COR-L47 (cell line): Measurements from ENCODE around the gene DPP3.
"Not testable (repeated sequence)": the region's sequence is repeated elsewhere in the genome, so short reads cannot be mapped to it uniquely, and the experiment has no call there.

Source experiments
- DNase-seq: peaks from one replicate; lab custom pipeline; 2025; lab: John Stamatoyannopoulos, UW

The DPP3 gene

GRCh38 chr11:66532784-66533183 is 52.5 kb downstream of the DPP3 start:
- no peak for DNase-seq

DNA sequence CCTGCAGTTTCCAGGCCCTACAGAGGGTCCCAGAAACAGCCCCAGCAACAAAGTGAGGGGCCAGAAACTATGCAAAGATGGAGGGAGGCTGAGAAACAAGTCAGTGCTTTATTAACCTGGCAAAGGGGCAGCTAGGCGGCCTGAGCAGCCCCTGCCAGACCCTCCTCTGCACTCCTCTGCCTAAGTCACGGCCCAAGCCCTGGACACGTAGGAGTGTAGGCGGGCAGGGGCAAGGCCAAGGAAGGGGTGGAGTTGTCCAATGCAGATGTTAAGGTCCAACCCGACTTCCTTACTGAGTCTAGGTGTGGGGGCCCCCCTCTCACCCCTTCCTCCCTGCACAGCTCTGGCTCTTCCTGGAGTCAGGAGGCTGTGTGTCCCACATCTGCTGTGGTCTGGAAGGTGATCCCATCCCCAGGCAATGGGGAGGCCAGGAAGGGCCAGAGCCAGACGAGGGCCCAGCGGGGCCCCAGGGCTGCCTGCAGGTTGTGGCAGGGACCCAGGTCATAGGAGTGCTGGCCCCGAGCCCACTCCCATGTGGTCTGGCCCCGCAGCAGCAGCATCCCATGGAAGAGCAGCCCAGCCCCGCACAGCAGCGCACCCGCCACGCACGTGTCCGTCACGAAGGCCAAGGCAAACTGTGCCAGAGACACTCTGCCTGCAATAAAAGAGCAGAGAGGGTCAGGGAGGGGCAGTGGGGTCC is 59.1 kb downstream of the DPP3 start:
- no peak for DNase-seq

- no peak for DNase-seq
Observed at GRCh38 chr11:66539870-66540213, 59.6 kb downstream of the DPP3 start.

GRCh38 chr11:66540598-66540997 is 60.4 kb downstream of the DPP3 start:
- not testable (repeated sequence) for DNase-seq

DNA sequence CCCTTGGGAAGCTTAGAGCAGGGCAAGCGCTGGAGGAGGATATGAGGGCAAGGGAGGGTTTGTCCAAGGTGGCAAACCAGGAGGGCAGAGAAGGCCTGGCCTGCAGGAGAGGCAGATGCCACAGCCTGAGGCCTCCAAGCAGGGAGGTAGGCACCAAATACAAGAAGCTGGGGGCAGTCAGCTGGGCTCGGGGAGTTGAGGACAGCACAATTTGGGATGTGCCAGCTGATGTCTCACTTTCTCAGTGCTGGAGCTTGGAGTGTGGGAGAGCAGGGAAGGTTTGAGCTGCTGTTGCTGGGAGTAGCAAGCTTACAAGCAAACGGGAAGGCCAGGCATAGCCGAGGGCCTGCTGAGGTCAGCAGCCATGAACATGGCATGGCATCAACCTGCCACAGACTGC is 61.7 kb downstream of the DPP3 start:
- DNase-seq: no peak

GRCh38 chr11:66542362-66542761 is 62.1 kb downstream of the DPP3 start:
- no peak for DNase-seq

DNA sequence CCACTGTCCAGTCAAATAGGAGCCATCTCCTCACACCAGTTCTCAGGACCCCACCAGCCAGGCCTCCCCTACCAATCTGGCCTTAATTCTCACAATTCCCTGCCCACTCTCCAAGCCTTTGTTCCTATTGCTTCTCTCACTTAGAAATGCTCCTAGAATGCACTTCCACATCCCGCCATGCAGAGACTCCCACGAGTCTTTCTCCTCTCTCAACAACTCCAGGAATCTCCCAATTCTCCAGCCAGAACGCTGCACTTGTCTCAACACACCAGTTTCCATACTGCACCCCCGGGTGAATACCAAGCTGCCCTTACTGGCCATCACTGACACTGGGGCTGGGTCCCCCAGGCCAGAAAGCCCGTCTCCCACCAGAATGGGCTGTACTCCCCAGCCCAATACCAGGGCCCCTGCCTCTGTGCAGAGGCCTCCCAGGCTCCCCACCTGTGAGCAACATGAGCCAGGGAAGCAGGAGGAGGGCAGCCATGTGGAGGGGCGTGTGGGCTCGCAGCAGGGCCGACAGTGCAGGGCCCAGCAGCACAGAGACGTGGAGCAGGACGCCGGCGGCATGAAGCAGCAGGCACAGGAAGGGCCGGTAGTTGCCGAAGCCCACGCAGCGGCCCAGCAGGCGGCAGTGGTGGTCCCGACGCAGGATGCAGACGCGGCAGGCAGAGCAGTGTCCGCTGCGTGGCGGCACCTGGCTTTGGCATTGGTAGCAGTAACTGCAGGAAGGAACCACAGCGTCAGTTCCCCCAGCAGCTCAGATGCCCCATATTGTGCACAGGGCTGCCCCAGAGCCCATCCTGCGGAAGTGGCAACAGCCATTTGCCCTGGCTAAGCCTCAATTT is 63.3 kb downstream of the DPP3 start:
- no peak for DNase-seq

- not testable (repeated sequence) for DNase-seq
Observed at GRCh38 chr11:66544952-66545351, 64.7 kb downstream of the DPP3 start.

DNA sequence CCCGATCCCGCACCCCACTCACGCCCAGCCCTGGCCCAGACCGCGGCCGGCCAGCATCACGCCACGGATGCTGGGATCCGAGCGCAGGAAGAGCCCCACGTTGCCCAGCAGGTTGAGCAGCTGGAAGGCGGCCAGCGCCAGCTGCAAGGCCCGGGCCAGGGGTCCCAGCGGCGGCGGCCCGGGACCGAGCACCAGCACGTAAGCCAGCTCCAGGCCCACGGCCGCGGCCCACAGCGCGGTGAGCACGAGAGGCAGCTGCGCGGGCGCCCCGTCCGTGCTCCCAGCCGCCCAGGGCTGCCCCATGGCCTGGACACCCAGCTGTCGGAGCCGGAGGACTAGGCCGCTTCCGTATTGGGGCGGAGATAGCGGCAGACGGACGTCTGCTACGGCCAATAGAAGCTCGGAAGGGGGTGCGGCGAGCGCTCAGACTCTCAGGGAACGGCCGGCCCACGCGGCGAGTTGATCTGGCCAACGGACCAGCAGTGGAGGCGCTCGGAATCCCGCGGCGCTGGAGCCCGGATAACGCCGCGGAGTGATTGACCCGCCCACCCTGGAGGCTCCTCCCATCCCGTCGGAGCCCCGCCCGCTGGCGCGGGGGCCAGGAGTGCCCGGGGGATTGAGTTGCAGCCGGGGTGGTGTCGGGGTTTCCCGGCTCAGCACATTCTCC is 65.6 kb downstream of the DPP3 start, which contains the start of gene ZDHHC24:
Gene ZDHHC24 (minus strand): TSS at position 348 of the 667 bp plus-strand sequence. CDS start 45 bp downstream, at position 303.
- peak; percentile 95 for DNase-seq

- DNase-seq: no peak
Observed at GRCh38 chr11:66546368-66546965, 66.2 kb downstream of the DPP3 start, which contains the start of gene ACTN3. Gene ACTN3 (plus strand): TSS chr11:66546903. CDS start chr11:66546938, 35 bp downstream.

DNA sequence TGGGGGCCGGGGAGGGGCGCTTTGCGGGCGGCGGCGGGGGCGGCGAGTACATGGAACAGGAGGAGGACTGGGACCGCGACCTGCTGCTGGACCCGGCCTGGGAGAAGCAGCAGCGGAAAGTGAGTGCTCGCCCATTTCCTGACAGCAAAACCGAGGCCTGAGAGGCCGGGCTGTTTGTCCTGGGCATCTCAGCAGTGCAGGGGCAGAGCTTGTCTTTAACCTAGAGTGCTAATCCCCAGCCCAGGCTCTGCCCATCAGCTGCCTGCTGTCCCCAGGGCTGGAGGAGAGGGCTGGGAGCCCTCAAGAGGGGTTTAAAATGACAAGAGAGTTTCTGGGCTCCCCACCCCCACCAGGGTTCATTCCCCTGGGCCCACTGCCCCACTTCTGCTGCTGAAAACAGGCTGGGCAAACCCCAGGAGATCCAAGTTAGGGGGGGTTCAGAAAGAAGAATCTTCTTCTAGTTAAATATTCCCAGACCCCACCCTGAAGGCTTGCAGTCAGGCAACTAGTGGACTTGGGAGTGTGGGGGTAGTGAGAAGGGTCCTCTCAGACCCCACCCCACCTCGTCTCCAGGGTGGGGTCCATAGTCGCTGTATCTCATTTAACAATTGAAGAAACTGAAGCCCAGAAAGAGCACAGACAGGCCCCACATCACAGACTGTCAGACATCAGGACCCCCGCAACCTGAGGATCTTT is 66.9 kb downstream of the DPP3 start:
- no peak for DNase-seq

GRCh38 chr11:66547662-66548009 is 67.4 kb downstream of the DPP3 start:
- DNase-seq: no peak

DNA sequence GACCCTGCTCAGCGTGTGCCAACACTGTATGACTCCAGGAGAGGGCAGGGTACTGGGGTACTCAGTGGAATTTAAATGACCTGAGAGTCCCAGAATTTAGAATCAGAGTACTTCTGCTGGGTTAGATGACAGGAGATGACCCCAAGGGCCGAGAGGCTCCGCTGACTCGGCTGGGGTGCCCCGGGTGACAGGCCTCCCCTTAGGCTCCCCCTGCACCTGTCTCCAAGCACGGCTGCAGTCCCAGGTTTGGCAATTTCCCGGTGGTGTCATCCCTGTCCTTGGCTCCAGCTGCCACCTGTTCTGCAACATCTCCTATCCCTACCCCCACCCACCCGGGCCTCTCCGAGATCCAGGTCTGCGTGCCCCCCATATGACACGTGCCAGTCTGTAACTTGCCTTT is 67.8 kb downstream of the DPP3 start:
- no peak for DNase-seq

DNA sequence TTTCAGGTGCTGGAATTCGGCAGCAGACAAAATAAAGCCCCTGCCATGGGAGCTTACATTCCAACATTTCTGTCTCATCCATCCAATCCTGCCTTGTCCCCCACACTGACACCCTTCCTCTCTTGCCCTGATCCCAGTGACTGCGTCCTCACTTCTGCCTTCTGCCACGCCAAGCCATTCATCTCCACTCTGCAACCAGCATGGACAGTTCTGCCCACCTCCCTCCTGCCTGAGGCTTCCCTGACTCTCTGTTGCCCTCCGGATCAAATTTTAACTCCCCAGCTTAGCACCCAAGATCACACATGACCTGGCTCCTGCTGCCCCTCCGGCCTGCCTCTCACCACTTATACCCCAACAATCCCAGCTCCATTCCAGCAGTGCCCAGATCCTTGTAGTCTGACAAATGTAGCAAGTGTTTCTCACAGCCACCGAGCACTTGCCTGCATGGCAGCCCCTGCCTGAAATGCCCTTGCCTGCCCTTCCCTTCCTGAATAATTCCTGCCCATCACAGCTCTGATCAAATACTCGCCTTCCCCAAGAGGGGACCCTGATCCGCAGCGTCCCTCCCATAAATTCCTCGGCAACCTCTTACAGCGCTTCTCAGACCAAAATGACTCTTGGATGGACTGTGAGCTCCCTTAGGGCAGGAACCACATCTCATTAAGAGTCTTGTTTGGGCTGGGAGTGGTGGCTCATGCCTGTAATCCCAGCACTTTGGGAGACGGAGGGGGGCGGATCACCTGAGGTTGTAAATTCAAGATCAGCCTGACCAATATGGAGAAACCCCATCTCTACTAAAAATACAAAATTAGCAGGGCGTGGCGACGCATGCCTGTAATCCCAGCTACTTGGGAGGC is 68.8 kb downstream of the DPP3 start:
- DNase-seq: no peak

- no peak for DNase-seq
Observed at GRCh38 chr11:66549696-66550095, 69.5 kb downstream of the DPP3 start.

DNA sequence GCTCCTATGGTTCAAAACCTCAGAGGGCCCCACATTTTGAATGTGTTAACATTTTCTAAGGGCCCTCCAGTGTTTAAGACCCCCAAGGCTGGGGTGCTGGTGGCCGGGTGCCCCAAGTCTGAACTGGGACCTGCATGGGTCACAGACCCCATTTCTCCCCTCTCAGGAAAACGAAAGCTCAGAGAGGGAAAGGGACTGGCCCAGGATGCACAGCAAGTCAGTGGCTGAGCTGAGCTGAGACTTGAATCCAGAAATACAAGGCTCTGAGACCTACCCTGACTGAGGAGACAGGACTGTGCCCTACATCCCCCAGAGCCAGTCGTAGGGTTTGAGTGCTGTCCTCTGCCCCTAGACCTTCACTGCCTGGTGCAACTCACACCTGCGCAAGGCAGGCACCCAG is 70.7 kb downstream of the DPP3 start:
- DNase-seq: no peak

GRCh38 chr11:66554602-66555001 is 74.4 kb downstream of the DPP3 start:
- DNase-seq: no peak

GRCh38 chr11:66555416-66555815 is 75.2 kb downstream of the DPP3 start:
- no peak for DNase-seq

DNA sequence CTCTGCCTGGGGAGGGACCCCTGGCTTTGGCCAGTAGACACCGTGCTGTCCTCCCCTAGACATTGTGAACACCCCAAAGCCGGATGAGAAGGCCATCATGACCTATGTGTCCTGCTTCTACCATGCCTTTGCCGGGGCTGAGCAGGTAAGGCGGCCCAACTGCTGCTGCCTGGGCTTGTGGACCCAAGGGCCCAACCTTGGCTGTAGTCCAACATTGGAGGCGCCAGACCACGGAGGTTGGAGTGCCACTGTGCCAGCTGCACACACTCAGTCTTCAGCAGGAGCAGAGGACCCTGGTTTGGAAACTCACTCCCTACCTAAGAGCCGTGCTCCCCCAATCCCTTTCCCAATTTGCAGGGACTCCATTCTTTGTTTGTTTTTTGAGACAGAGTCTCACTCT is 75.9 kb downstream of the DPP3 start:
- DNase-seq: no peak

DNA sequence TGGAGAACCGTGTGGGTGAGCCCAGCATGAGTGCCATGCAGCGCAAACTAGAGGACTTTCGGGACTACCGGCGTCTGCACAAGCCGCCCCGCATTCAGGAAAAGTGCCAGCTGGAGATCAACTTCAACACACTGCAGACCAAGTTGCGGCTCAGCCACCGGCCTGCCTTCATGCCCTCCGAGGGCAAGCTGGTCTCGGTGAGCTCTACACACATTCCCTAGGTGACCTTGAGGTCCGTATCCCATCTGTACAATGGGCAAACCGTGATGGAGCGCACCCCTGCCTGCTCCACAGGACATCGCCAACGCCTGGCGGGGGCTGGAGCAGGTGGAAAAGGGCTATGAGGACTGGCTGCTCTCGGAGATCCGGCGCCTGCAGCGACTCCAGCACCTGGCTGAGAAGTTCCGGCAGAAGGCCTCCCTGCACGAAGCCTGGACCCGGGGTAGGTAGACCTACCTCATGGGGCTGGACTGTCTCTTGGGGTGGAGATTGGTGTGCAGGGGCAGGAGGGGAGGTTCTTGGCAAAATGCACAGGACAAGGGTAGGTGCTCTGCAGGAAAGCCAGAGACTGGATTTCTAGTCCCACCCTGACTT is 77.6 kb downstream of the DPP3 start:
- no peak for DNase-seq
